UCSD-AML1 (cell line): ENCODE results near the gene BAHD1.

Experiments used
- DNase-seq: peaks from one replicate; lab custom pipeline; 2025; ENCODE audit not compliant: unreplicated experiment; lab: John Stamatoyannopoulos, UW

Gene BAHD1

GRCh38 chr15:40440743-40441564 is at the start of gene BAHD1:
Gene BAHD1 (plus strand): TSS chr15:40440953. CDS start chr15:40458465, 17,512 bp downstream.
- peak; percentile 96 for DNase-seq

GRCh38 chr15:40392986-40393948 is 47.5 kb upstream of the BAHD1 start:
- no peak for DNase-seq

GRCh38 chr15:40397688-40398412 is 42.9 kb upstream of the BAHD1 start:
- no peak for DNase-seq

GRCh38 chr15:40398413-40398873 is 42.3 kb upstream of the BAHD1 start:
- peak; percentile 68 for DNase-seq

- no peak for DNase-seq
These were observed 41.4 kb upstream of the BAHD1 start for GRCh38 chr15:40399370-40399769.

- DNase-seq: peak; percentile 94
These were observed 35.0 kb upstream of the BAHD1 start, which contains the start of gene IVD for GRCh38 chr15:40405501-40406381. Gene IVD (plus strand): TSS chr15:40405795. CDS start chr15:40405828, 33 bp downstream.

- DNase-seq: no peak
These were observed 33.3 kb upstream of the BAHD1 start for GRCh38 chr15:40407330-40407990.

GRCh38 chr15:40409366-40409765 is 31.4 kb upstream of the BAHD1 start:
- no peak for DNase-seq

GRCh38 chr15:40410476-40410875 is 30.3 kb upstream of the BAHD1 start:
- no peak for DNase-seq

- no peak for DNase-seq
These were observed 28.5 kb upstream of the BAHD1 start for GRCh38 chr15:40412095-40412759.

GRCh38 chr15:40413036-40413435 is 27.7 kb upstream of the BAHD1 start:
- DNase-seq: no peak

GRCh38 chr15:40414816-40415215 is 25.9 kb upstream of the BAHD1 start:
- DNase-seq: no peak

- no peak for DNase-seq
These were observed 25.5 kb upstream of the BAHD1 start for GRCh38 chr15:40415226-40415625.

GRCh38 chr15:40416056-40416455 is 24.7 kb upstream of the BAHD1 start:
- no peak for DNase-seq

- no peak for DNase-seq
These were observed 22.6 kb upstream of the BAHD1 start for GRCh38 chr15:40418126-40418525.

- DNase-seq: no peak
These were observed 20.6 kb upstream of the BAHD1 start for GRCh38 chr15:40420071-40420713.

GRCh38 chr15:40420793-40421192 is 20.0 kb upstream of the BAHD1 start:
- no peak for DNase-seq
